MM.1S (cell line): Measurements from ENCODE around the gene MAP3K20.

Experiments used
- DNase-seq: peaks from one replicate; pipeline ENCODE4 v3.0.0-alpha.2; 2015
- H2AFZ ChIP-seq: fragments of 300-600 bp; sonication (generic); 2 replicates; pipeline ENCODE4 v1.6.0; 2016; ENCODE audit warnings: antibody characterized with exemption, low read length
- H3F3A ChIP-seq: fragments of 300-600 bp; sonication (generic); 2 replicates; pipeline ENCODE4 v1.6.1; 2016; ENCODE audit warnings: mild to moderate bottlenecking, antibody characterized with exemption, low read length, moderate library complexity, mixed read lengths; ENCODE audit not compliant: insufficient read depth
- H3K27ac ChIP-seq: fragments of 300-600 bp; sonication (generic); 2 replicates; pipeline ENCODE4 v1.5.1; 2016; ENCODE audit warnings: mild to moderate bottlenecking, low read length
- H3K27me3 ChIP-seq: fragments of 300-600 bp; sonication (generic); replicated peaks from 2 replicates; pipeline ENCODE4 v1.6.0; 2016; ENCODE audit warnings: low read length; ENCODE audit not compliant: insufficient read depth
- H3K36me3 ChIP-seq: fragments of 300-600 bp; sonication (generic); replicated peaks from 2 replicates; pipeline ENCODE4 v1.6.1; 2016; ENCODE audit warnings: mild to moderate bottlenecking, low read length, mixed read lengths; ENCODE audit not compliant: insufficient read depth
- H3K4me1 ChIP-seq: fragments of 300-600 bp; sonication (generic); 2 replicates; pipeline ENCODE4 v1.6.1; 2016; ENCODE audit warnings: low read length, mixed read lengths
- H3K4me2 ChIP-seq: fragments of 300-600 bp; sonication (generic); 2 replicates; pipeline ENCODE4 v1.6.0; 2016; ENCODE audit warnings: low read depth, low read length
- H3K4me3 ChIP-seq: fragments of 300-600 bp; sonication (generic); 2 replicates; pipeline ENCODE4 v1.5.1; 2016; ENCODE audit warnings: low read length, mixed read lengths
- H3K79me2 ChIP-seq: fragments of 300-600 bp; sonication (generic); 2 replicates; pipeline ENCODE4 v1.6.1; 2016; ENCODE audit warnings: mixed run types, low read length, mixed read lengths
- H3K9ac ChIP-seq: fragments of 300-600 bp; sonication (generic); 2 replicates; pipeline ENCODE4 v1.6.1; 2016; ENCODE audit warnings: low read length, mixed read lengths
- H3K9me2 ChIP-seq: fragments of 300-600 bp; sonication (generic); replicated peaks from 2 replicates; pipeline ENCODE4 v1.6.1; 2016; ENCODE audit warnings: mild to moderate bottlenecking, low read length, mixed read lengths; ENCODE audit not compliant: insufficient read depth
- H3K9me3 ChIP-seq: fragments of 300-600 bp; sonication (generic); replicated peaks from 2 replicates; pipeline ENCODE4 v1.6.1; 2016; ENCODE audit warnings: mild to moderate bottlenecking, low read length, mixed read lengths; ENCODE audit not compliant: insufficient read depth
- H4K20me1 ChIP-seq: fragments of 300-600 bp; sonication (generic); 2 replicates; pipeline ENCODE4 v1.6.1; 2016; ENCODE audit warnings: mild to moderate bottlenecking, low read length, moderate library complexity, mixed read lengths; ENCODE audit not compliant: insufficient read depth
- CTCF ChIP-seq: fragments of 300-600 bp; sonication (generic); IDR thresholded peaks from 2 replicates; pipeline ENCODE4 v1.5.1; 2016; ENCODE audit warnings: antibody characterized with exemption, low read length, mixed read lengths
- EZH2 ChIP-seq: fragments of 300-600 bp; sonication (generic); optimal IDR thresholded peaks from 2 replicates; pipeline ENCODE3; 2017; ENCODE audit warnings: low read depth, mild to moderate bottlenecking, antibody characterized with exemption, low read length, mixed read lengths
- EZH2phosphoT487 ChIP-seq: fragments of 300-600 bp; sonication (generic); IDR thresholded peaks from 2 replicates; pipeline ENCODE4 v1.6.1; 2018; ENCODE audit warnings: antibody characterized with exemption, low read length

MAP3K20 gene

GRCh38 chr2:173054466-173054865, 21.2 kb upstream of the MAP3K20 start:
- Histone ChIP-seq H4K20me1 (no peaks in the 10 kb centered on the region), H2AFZ (no peak overlapping the region), H3K9me2 (no peaks in the 10 kb centered on the region), H3K4me2 (no peak overlapping the region), H3K9ac (no peak overlapping the region), H3K4me3 (no peak overlapping the region), H3K4me1 (no peaks in the 10 kb centered on the region), H3F3A (no peaks in the 10 kb centered on the region), H3K9me3 (no peaks in the 10 kb centered on the region), H3K79me2 (no peaks in the 10 kb centered on the region), H3K27ac (no peak overlapping the region), H3K36me3 (no peaks in the 10 kb centered on the region), H3K27me3 (no peaks in the 10 kb centered on the region)
- TF ChIP-seq EZH2phosphoT487 (no peak), EZH2 (no peak), CTCF (no peak)
- no peak for DNase-seq

GRCh38 chr2:173056705-173057364, 18.8 kb upstream of the MAP3K20 start:
- no peak for DNase-seq
- TF ChIP-seq EZH2: no peak
- no peak for TF ChIP-seq CTCF
- TF ChIP-seq EZH2phosphoT487: no peak
- no peak overlapping the region for H3K9ac ChIP-seq
- H3K9me3 ChIP-seq: no peaks in the 10 kb centered on the region
- H3F3A ChIP-seq: no peaks in the 10 kb centered on the region
- H3K79me2 ChIP-seq: no peaks in the 10 kb centered on the region
- no peak overlapping the region for H3K4me2 ChIP-seq
- no peaks in the 10 kb centered on the region for H3K27me3 ChIP-seq
- H3K36me3 ChIP-seq: no peaks in the 10 kb centered on the region
- no peak overlapping the region for H2AFZ ChIP-seq
- no peaks in the 10 kb centered on the region for H3K9me2 ChIP-seq
- no peaks in the 10 kb centered on the region for H4K20me1 ChIP-seq
- H3K4me3 ChIP-seq: no peak overlapping the region
- no peaks in the 10 kb centered on the region for H3K4me1 ChIP-seq
- H3K27ac ChIP-seq: no peak overlapping the region

- H3K27ac ChIP-seq: no peak overlapping the region
- H2AFZ ChIP-seq: no peak overlapping the region
- H3F3A ChIP-seq: no peaks in the 10 kb centered on the region
- no peaks in the 10 kb centered on the region for H4K20me1 ChIP-seq
- no peak overlapping the region for H3K9ac ChIP-seq
- no peaks in the 10 kb centered on the region for H3K9me3 ChIP-seq
- no peak overlapping the region for H3K4me3 ChIP-seq
- no peak overlapping the region for H3K4me2 ChIP-seq
- H3K27me3 ChIP-seq: no peaks in the 10 kb centered on the region
- no peaks in the 10 kb centered on the region for H3K9me2 ChIP-seq
- H3K36me3 ChIP-seq: no peaks in the 10 kb centered on the region
- TF ChIP-seq CTCF (no peak), EZH2phosphoT487 (no peak), EZH2 (no peak)
- H3K4me1 ChIP-seq: no peaks in the 10 kb centered on the region
- DNase-seq: no peak
- H3K79me2 ChIP-seq: no peaks in the 10 kb centered on the region
Observed at GRCh38 chr2:173058097-173058496, 17.5 kb upstream of the MAP3K20 start.
